GM12801 (cell line): ENCODE data around the gene MPC1.

Source experiments
- CTCF ChIP-seq: IDR thresholded peaks from one replicate; pipeline ENCODE4 v1.5.1; 2011; ENCODE audit warnings: control low read depth; ENCODE audit not compliant: insufficient read length; ENCODE audit errors: extremely low read depth

Gene MPC1

GRCh38 chr6:166366921-166367320 is 15.8 kb downstream of the MPC1 start:
- TF ChIP-seq CTCF = no peak

DNA sequence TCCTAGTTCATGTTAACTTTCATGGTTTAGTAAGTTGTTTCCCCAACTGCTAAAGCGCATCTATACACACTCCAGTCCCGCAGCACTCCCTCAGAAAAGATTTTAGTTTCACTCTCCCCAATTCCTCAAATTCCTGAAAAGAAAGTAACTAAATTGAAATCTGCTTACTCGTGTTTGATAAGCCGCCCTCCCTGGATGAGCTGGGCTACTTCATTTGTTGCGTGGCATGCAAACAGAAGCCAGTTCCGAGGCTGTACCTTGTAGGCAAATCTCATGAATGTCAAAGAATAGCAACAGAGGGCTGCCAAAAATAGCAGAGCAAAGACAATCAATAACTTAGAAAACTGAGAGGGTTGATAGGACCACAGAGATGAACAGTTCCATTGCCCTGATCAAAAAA is 16.9 kb downstream of the MPC1 start:
- no peak for TF ChIP-seq CTCF

DNA sequence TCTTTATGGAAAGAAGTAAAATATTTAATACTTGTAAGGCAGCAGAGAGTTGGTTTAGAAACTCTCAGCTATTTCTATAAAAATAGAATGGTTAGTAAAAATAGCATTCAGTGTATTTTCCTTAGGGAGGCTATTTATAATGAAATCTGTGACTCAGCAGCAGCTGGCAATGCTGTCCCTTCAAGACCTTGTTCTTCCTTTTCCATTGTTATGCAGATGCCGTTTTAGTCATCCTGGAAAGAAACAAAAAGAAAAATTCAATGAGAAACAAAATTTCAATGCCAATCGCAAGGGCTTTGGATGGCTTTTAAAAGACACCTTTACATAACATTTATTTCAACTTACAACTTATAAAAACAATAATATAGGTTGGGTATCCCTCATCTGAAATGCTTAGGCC is 17.5 kb downstream of the MPC1 start:
- TF ChIP-seq CTCF = no peak

GRCh38 chr6:166364456-166364855 is 18.3 kb downstream of the MPC1 start:
- no peak for TF ChIP-seq CTCF

- no peak for TF ChIP-seq CTCF
Measured at GRCh38 chr6:166361077-166361429, 21.7 kb downstream of the MPC1 start.

- TF ChIP-seq CTCF = no peak
Measured at GRCh38 chr6:166360243-166361076, 22.3 kb downstream of the MPC1 start.

GRCh38 chr6:166355552-166355951 is 27.2 kb downstream of the MPC1 start:
- TF ChIP-seq CTCF = no peak
